Measurements from ENCODE around the gene ELL. TPM values are rescaled to one million over a fixed set of nuclear protein-coding genes. Genes with fewer than 3 reads are reported as not detected.

Gene ELL
- total RNA-seq, 120 experiments from 2014 or later = 9.4 to 22.3 (median 15.4) TPM

Other genes with a start within 250 kb of the ELL start
- gene IQCN, start 247.6 kb downstream of the ELL start, total RNA-seq = 10 to 100 TPM in 1 of 120 experiments, 1 to 10 TPM in 119; 1.8 to 14.5 (median 4.1) TPM
- 100 to 1,000 TPM; 163 to 440 (median 240) TPM for gene JUND, start 240.4 kb downstream of the ELL start, total RNA-seq
- gene LSM4, start 199.0 kb downstream of the ELL start, total RNA-seq = 100 to 1,000 TPM in 6 of 120 experiments, 10 to 100 TPM in 114; 46.4 to 115 (median 74.8) TPM
- 10 to 100 TPM; 20.4 to 93.6 (median 37.7) TPM for gene PGPEP1, start 181.5 kb downstream of the ELL start, total RNA-seq
- gene GDF15, start 135.9 kb downstream of the ELL start, total RNA-seq = 1 to 10 TPM in 56 of 120 experiments, under 1 TPM in 35, not detected in 29; 0.43 to 7.1 (median 1.2) TPM
- 10 to 100 TPM in 1 of 120 experiments, 1 to 10 TPM in 99, under 1 TPM in 19, not detected in 1; 0.44 to 11.8 (median 1.8) TPM for gene LRRC25, start 124.4 kb downstream of the ELL start, total RNA-seq
- gene SSBP4, start 102.7 kb downstream of the ELL start, total RNA-seq = 100 to 1,000 TPM in 39 of 120 experiments, 10 to 100 TPM in 81; 42.5 to 168 (median 93.8) TPM
- 100 to 1,000 TPM in 1 of 120 experiments, 10 to 100 TPM in 118, 1 to 10 TPM in 1; 7.4 to 118 (median 26.3) TPM for gene ISYNA1, start 83.9 kb downstream of the ELL start, total RNA-seq
- gene FKBP8, start 21.5 kb upstream of the ELL start, total RNA-seq = 100 to 1,000 TPM; 391 to 680 (median 539) TPM
- gene KXD1, start 35.8 kb upstream of the ELL start, total RNA-seq = 10 to 100 TPM; 46.5 to 90.8 (median 64.8) TPM
- 100 to 1,000 TPM; 378 to 577 (median 453) TPM for gene UBA52, start 49.8 kb upstream of the ELL start, total RNA-seq
- 100 to 1,000 TPM in 33 of 120 experiments, 10 to 100 TPM in 87; 49.9 to 127 (median 88.9) TPM for gene REX1BD, start 66.7 kb upstream of the ELL start, total RNA-seq
- gene CRLF1, start 84.7 kb upstream of the ELL start, total RNA-seq = 100 to 1,000 TPM in 2 of 120 experiments, 10 to 100 TPM in 117, 1 to 10 TPM in 1; 5.0 to 148 (median 44.3) TPM
- 100 to 1,000 TPM; 128 to 572 (median 372) TPM for gene TMEM59L, start 90.8 kb upstream of the ELL start, total RNA-seq
- 10 to 100 TPM; 19.6 to 52.2 (median 36.9) TPM for gene KLHL26, start 115.0 kb upstream of the ELL start, total RNA-seq
- 100 to 1,000 TPM in 34 of 120 experiments, 10 to 100 TPM in 86; 35.9 to 127 (median 90.4) TPM for gene CRTC1, start 161.6 kb upstream of the ELL start, total RNA-seq